GM19452 (cell line): ENCODE measurements around the gene GRIN3A.
"Not testable (repeated sequence)": the region's sequence is repeated elsewhere in the genome, so short reads cannot be mapped to it uniquely, and the experiment has no call there.

Experiments used
- ATAC-seq: cut with Tn5 transposase; IDR thresholded peaks from one replicate; pipeline ENCODE4 v1.9.1; 2021; ENCODE audit not compliant: unreplicated experiment

Gene GRIN3A

DNA sequence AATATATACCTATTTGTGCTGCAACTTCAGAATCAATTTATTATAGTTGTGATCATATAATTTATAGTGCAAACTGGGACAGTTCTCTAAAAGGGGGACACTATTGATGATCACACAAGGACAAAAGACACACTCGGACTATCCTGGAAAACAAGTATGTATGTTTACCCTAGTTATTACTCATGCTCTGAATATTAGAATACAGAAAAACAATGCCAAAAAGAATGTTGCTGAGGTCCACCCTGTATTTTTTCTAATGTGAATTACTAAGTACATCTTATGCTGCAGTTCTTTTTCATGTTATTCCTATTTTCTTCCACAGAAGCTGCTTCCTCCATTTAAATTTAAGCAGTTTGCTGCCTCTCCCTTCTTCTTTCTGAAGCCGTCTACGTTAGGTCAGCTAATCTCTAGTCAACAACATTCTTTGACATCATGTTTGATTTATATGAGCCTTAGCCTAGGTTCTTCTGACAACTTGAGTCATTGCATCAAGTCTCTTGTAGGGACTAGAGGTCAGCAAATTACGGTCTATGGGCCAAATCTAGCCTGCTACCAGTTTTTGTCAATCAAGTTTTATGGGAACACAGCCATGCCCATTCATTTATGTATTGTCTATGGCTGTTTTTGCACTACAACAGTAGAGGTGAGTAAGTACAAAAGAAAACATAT, 103.6 kb downstream of the GRIN3A start:
- no peak for ATAC-seq

DNA sequence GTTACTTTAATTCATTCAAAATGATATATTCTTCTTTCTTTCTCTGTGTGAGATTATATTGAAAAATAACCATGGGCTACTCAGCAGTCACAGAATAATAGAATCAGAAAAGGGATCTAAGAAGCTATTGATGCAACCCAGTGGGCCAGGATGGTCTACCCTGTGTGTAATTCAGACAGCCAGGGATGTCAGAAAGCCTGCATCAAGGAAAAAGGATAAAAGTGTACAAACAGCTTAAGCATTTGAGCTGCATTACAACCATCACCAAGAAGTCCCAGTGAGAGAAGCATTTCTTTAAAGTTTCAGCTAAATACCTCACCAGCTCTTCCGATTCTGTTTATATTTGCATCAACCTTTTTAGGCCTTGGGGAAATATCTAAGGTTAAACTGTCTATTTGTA, 105.8 kb downstream of the GRIN3A start:
- no peak for ATAC-seq

DNA sequence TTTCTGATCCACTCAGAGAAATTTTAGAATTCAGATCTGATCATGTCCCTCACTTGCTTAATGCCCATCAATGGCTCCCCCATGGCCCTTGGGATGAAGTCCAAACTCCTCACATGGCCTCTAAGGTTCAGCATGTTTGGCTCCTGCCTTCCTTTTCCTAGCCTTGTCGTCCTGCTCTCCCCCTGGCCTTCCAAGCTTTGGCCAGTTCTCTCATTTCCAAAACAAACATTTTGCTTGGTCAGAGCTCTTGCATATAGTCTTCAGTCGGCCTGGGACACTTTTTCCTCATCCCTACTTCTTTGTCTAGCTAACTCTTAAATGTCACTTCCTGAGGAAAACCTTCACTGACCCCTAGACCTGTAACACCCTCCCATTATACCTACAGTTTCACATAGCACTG, 106.6 kb downstream of the GRIN3A start:
- no peak for ATAC-seq

GRCh38 chr9:101629636-101630035, 108.8 kb downstream of the GRIN3A start:
- ATAC-seq = no peak

DNA sequence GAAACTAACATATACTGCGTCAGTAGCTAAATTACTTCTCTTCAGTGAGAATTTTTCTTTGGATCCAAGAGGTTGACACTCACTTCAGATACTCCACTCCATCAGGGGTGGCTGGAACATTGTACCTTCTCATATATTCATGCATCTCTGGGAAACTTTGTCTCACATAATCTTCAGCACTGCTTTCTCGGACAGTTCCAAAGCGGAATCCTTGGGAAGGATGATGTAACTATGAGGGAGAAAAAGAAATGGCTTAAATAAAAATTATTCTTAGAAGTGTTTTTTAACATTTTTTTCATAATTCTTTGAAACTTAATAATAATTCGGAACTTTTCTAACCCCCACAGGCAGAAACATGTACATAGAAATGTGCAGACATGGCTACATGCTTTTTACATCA, 110.3 kb downstream of the GRIN3A start:
- no peak for ATAC-seq

GRCh38 chr9:101626295-101626694, 112.2 kb downstream of the GRIN3A start:
- no peak for ATAC-seq

DNA sequence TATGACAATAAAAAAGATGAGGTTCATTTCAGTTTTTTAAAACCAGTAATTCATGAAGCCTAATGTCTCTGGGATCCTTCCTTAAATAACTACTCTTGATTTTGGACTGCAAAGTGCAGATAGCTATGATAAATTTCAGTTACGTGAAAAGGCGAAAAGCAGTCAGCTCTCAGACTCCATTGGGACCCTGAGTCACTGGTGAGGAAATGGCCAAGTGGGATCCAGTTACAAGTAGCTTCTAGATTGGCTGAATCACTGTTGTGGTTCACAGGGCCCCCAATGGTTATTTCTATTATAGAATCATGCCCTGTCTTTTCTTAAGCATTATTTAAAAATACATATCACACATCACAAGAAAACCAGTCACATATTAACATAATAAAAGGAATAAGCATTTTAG, 112.6 kb downstream of the GRIN3A start:
- no peak for ATAC-seq

GRCh38 chr9:101620452-101620851, 118.0 kb downstream of the GRIN3A start:
- no peak for ATAC-seq

DNA sequence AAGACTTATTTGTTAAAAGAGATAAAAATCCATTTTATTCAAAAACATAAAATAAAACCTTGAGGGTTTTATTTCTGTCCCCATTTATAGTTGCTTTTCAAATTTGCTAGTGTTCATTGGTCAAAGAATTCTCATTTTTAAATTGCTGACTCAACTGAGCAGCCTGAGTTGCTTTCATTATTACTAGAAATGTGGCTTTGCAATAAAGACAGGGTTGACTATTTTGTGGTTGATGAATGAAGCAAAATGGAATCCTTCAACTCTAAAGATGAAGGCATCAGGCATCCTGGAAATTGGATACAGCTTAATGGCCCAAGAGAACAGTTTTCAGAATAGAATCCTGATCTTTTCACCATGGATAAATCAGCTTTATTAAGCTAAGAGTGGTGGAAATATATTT, 119.7 kb downstream of the GRIN3A start:
- ATAC-seq = no peak

DNA sequence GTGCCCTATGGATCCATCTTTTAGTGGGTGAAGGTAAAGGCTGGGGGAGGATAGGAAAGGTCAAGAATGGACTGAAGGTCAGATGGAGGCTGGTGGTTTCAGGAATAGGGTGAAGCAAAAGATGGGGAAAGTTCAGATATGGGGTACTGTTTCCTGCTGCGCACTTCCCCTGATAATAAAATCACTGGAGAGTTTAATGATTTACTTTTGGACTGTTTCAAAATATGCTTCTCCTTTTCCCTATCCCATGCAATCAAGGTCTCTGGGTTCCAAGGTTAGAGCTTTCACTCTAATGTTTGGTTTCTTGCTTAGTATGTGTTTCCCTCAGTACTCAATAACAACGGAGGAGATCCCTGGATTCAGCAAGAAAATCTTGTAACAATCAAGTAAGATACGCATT, 132.9 kb downstream of the GRIN3A start:
- no peak for ATAC-seq

DNA sequence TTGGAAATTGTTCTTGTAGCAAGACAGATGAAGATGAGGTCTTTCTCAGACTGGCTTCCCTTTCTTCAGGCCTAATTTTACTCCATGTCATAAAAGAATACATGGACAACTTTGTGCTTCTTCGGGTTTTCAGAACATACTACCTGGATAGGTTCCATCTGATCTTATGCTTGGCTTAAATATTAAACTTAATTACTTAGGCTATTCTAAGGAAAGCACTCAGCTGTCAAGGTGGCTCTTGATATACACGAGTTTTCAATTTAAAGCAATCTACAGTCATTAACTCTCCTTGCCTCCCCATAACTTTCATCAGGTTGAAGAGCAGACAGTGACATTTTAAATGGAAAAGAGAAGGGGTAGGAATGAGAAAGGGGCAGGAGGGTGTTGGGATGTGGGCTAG, 134.2 kb downstream of the GRIN3A start:
- no peak for ATAC-seq

DNA sequence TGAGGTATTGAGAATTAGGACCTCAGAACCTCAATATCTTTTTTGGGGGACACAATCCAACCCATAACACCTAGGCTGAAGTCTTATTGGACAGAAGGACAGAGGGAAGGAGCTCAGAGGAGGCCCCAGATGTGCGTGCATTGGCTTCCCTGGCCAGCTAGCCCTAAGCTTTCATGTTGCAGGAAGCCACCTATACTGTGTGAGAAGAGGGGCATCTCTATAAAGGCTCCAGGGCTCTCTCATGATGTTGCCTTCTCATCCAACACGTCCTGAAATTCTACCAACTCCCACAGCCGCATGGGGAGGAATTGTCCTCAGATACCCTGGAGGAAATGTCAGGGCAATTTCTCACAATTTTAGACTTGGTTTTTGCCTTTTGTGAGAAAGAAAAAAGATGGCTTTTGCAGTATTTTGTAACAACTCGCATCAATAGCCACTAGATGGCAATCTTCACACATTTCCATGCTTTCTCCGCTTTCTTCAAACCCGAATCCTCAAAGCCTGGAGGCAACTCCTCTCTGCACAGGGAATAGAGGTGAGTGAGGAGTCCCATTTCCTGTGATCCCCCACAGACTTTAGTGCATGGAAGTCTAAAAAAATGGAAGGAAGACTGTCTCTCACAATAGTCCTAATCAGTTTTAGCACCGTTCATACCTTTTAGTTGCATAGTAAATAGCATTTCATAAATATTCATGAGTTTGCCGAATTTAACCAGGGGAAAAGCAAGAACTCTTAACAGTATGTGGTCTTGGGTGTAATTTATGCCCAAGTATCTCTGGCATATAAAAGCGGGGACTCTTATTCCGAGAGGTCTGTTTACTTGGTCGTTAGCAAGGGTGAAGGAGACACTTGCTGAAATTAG, 136.3 kb downstream of the GRIN3A start:
- ATAC-seq = no peak

GRCh38 chr9:101594796-101595195, 143.7 kb downstream of the GRIN3A start, which contains the start of gene PPP3R2:
Gene PPP3R2 (minus strand): TSS chr9:101594969. CDS start chr9:101594921, 48 bp downstream.
- ATAC-seq = no peak

- no peak for ATAC-seq
Observed at GRCh38 chr9:101593345-101593744, 145.1 kb downstream of the GRIN3A start.

- no peak for ATAC-seq
Observed at GRCh38 chr9:101592788-101593187, 145.7 kb downstream of the GRIN3A start.

DNA sequence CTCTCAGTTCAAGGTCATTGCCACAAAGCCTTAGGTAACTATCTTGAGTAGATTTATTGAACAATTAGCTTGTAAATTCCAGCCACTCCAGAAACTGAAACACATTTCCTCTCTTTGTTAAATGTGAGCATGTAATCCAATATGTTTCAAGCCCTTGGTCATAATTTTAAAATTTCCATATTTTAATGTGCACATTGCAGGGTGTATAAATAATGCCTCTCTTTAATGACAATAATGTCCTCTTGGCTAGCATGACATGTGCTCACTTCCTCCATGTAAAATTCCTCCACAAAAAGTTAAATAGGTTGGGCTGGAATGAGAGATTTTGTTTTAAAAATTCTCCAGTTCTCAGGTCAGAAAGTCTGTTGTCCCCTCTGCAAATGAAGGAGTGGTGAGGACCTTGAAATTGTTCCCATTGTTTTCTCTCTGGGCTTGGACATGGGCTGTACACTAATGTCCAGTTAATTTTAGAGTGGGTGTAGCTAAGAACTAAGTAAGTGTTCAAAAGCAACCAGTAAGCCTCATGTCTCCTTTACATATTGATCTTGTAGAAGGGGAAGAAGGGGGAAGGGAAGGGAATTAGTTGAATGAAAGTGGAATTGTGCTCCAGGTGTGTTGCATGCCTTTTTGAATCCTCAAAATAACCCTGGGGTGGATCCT, 146.5 kb downstream of the GRIN3A start:
- no peak for ATAC-seq

DNA sequence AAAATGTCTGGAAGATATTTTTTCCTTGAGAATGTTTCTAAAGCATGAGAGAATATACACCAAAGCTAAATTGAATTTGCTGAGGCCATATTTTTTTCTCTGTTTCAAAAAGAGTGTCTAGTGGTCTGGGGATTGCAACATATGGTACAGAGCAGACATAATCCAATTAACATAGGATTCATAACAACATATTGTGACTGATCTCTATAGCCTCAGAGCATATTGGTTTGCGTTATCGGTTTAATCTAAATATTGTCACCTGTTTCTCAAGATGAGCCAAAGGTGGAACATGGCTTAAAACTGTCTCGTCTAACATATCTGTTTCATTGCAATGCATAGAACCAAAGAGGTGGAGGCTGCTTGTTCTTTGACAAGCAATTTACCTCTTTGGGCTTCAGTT, 147.5 kb downstream of the GRIN3A start:
- ATAC-seq = no peak

GRCh38 chr9:101590074-101590473, 148.4 kb downstream of the GRIN3A start:
- ATAC-seq = not testable (repeated sequence)

DNA sequence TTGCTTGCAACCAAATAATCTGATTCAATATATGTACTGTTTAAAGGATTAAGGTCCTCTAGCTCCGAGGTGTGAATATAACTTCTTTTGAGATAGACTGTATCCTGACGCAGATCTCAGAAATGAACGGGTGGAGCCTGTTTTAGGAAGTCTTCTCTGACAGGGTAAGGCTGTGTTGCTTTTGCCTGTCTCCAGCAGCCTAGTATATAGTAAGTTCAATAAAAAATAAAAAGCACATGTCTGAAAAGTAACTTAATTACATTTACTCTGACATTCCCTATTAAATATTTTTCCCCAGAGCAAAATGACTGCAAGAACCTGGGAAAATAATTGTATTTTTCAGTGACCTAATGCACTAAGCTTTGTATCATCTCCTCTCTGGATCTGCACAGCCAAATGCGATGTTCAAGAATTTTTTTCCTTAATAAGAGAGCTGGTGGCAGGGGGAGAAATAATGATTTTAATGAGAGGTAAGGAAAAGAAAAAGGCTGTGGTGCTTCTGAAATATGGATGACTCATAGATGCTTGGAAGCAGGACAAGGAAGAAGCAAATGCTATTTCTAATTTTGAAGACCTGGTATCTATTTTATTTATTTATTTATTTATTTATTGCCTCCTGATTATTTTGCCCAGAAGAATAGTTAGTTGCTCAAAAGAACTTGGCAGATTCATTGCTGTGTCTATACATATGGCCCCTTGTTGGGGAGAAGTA, 151.0 kb downstream of the GRIN3A start:
- no peak for ATAC-seq

- peak; percentile 90 for ATAC-seq
Observed at GRCh38 chr9:101586651-101587050, 151.8 kb downstream of the GRIN3A start.

DNA sequence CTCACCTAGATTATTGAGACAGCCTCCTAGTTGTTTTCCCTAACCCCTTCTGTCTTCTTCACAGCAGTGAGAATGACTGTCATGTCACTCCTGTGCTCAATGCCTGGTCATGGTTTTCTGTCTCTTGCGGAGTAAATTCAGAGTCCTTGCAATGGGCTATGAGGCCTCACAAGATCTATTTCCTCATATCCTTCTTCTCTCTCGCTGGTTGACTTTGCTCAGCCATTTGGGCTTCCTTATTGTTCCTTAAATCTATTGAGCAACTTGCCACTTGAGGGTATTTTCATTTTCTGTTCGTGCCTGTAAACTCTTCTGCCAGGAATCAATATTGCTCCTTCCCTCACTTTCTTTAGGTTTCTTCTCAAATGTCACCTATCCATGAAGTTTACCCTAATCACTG, 152.7 kb downstream of the GRIN3A start:
- ATAC-seq = no peak
